Measurements from ENCODE around the gene CPB1.
"Not testable (repeated sequence)": the region's sequence is repeated elsewhere in the genome, so short reads cannot be mapped to it uniquely, and the experiment has no call there.

CPB1 gene

GRCh38 chr3:148827585-148827984 is at the start of gene CPB1:
TSS of gene CPB1 (plus strand) at chr3:148827811. CDS start at chr3:148827824, 13 bp downstream.
- no peak for DNase-seq

- no peak for DNase-seq
These were observed 48.7 kb upstream of the CPB1 start for GRCh38 chr3:148778926-148779325.

- not testable (repeated sequence) for DNase-seq
These were observed 42.6 kb upstream of the CPB1 start for GRCh38 chr3:148785026-148785425.

GRCh38 chr3:148786159-148786558 is 41.5 kb upstream of the CPB1 start:
- not testable (repeated sequence) for DNase-seq

- no peak for DNase-seq
These were observed 38.5 kb upstream of the CPB1 start for GRCh38 chr3:148789146-148789545.

GRCh38 chr3:148789906-148790305 is 37.7 kb upstream of the CPB1 start:
- no peak for DNase-seq

- no peak for DNase-seq
These were observed 37.2 kb upstream of the CPB1 start for GRCh38 chr3:148790370-148790769.

- no peak for DNase-seq
These were observed 36.5 kb upstream of the CPB1 start for GRCh38 chr3:148790851-148791735.

- DNase-seq: no peak
These were observed 35.7 kb upstream of the CPB1 start for GRCh38 chr3:148791920-148792319.

GRCh38 chr3:148792516-148792915 is 35.1 kb upstream of the CPB1 start:
- DNase-seq: no peak

- no peak for DNase-seq
These were observed 30.8 kb upstream of the CPB1 start for GRCh38 chr3:148796799-148797198.

GRCh38 chr3:148797795-148798194 is 29.8 kb upstream of the CPB1 start:
- no peak for DNase-seq

GRCh38 chr3:148800414-148800813 is 27.2 kb upstream of the CPB1 start:
- DNase-seq: no peak

GRCh38 chr3:148809835-148810234 is 17.8 kb upstream of the CPB1 start:
- DNase-seq: no peak

GRCh38 chr3:148815316-148816110 is 12.1 kb upstream of the CPB1 start:
- DNase-seq: no peak

GRCh38 chr3:148816427-148816826 is 11.2 kb upstream of the CPB1 start:
- DNase-seq: no peak

GRCh38 chr3:148816981-148817525 is 10.6 kb upstream of the CPB1 start:
- DNase-seq: no peak

- no peak for DNase-seq
These were observed 7.0 kb upstream of the CPB1 start for GRCh38 chr3:148820361-148821245.

- DNase-seq: no peak
These were observed 4.6 kb upstream of the CPB1 start for GRCh38 chr3:148823026-148823425.

GRCh38 chr3:148825476-148825875 is 2.1 kb upstream of the CPB1 start:
- DNase-seq: no peak

- DNase-seq: no peak
These were observed 602 bp downstream of the CPB1 start for GRCh38 chr3:148828136-148828690.

- DNase-seq: no peak
These were observed 2.3 kb downstream of the CPB1 start for GRCh38 chr3:148829926-148830325.
